ENCODE data around the gene SMIM35. TPM values are rescaled to one million over a fixed set of nuclear protein-coding genes. Genes with fewer than 3 reads are reported as not detected.
A peak's percentile ranks its signal among the peaks of the same experiment; 100 is the strongest.

Gene SMIM35
- total and polyA plus RNA-seq, 2 of the 13 experiments (the other 11 are each of a cell fraction or from before 2014, with no cell fraction given) = not detected

DNA sequence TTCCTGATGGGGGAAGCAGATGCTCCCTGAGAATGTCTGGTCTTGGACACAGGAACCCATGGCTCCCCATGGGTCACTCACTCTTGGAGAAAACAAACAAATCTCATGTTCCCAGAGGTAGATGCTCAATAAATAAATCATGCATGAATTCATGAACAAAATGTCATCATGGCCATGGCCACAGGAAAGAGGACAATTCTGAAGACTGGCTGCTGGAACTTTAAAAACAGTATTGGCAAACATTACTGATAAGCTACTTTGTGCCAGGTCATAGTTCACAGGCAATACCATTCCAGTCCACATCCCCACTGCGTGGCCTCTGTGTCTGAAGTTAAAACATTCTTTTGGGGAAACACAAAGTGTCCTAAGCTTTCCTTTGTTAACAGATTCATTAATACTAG is 9.2 kb upstream of the SMIM35 start (continued):
- TF ChIP-seq KDM3A (CRISPR knock-in tag; IDR thresholded peaks at IDR 0.05; ENCODE audit: low read depth) (no peak), ZNF317 (CRISPR knock-in tag; IDR thresholded peaks at IDR 0.05) (peak; percentile 74; the same call in 1 of the 2 replicates), KLF16 (CRISPR knock-in tag; IDR thresholded peaks at IDR 0.05) (peak in 1 of 2 experiments; percentile 29; a peak in 1 of 4 replicates), CC2D1A (CRISPR knock-in tag; IDR thresholded peaks at IDR 0.05) (no peak), ZNF841 (CRISPR knock-in tag; IDR thresholded peaks at IDR 0.05; ENCODE audit: borderline replicate concordance) (no peak), FOSL2 (CRISPR knock-in tag; IDR thresholded peaks at IDR 0.05) (peak; percentile 59), ZNF749 (CRISPR knock-in tag; IDR thresholded peaks at IDR 0.05; ENCODE audit: borderline replicate concordance) (no peak), ZNF263 (CRISPR knock-in tag; IDR thresholded peaks at IDR 0.05) (0 out of 2 replicates have a peak, but pooled peaks have one; percentile 9), HMG20B (CRISPR knock-in tag; conservative IDR thresholded peaks at IDR 0.05) (peak; percentile 66), FOXK1 (CRISPR knock-in tag; IDR thresholded peaks at IDR 0.05; ENCODE audit: borderline replicate concordance, low read depth) (no peak), ONECUT2 (CRISPR knock-in tag; IDR thresholded peaks at IDR 0.05) (0 out of 2 replicates have a peak, but pooled peaks have one; percentile 23), ZBTB7A (CRISPR knock-in tag; IDR thresholded peaks at IDR 0.05) (no peak), ZNF614 (CRISPR knock-in tag; IDR thresholded peaks at IDR 0.05; ENCODE audit: borderline replicate concordance) (peak; percentile 58; the same call in 1 of the 2 replicates), ZNF512B (CRISPR knock-in tag; IDR thresholded peaks at IDR 0.05; ENCODE audit: borderline replicate concordance) (peak; percentile 70; the same call in 1 of the 2 replicates), PAF1 (CRISPR knock-in tag; IDR thresholded peaks at IDR 0.05) (no peak), ZNF282 (IDR thresholded peaks at IDR 0.05; ENCODE audit: partially characterized antibody) (no peak), PAWR (CRISPR knock-in tag; IDR thresholded peaks at IDR 0.05; ENCODE audit: borderline replicate concordance) (no peak)
- TF ChIP-seq, protein P1, sequence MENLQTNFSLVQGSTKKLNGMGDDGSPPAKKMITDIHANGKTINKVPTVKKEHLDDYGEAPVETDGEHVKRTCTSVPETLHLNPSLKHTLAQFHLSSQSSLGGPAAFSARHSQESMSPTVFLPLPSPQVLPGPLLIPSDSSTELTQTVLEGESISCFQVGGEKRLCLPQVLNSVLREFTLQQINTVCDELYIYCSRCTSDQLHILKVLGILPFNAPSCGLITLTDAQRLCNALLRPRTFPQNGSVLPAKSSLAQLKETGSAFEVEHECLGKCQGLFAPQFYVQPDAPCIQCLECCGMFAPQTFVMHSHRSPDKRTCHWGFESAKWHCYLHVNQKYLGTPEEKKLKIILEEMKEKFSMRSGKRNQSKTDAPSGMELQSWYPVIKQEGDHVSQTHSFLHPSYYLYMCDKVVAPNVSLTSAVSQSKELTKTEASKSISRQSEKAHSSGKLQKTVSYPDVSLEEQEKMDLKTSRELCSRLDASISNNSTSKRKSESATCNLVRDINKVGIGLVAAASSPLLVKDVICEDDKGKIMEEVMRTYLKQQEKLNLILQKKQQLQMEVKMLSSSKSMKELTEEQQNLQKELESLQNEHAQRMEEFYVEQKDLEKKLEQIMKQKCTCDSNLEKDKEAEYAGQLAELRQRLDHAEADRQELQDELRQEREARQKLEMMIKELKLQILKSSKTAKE (CRISPR knock-in tag; IDR thresholded peaks at IDR 0.05; ENCODE audit: borderline replicate concordance) = peak; percentile 73; the same call in 1 of the 2 replicates
- TF ChIP-seq, protein P2, sequence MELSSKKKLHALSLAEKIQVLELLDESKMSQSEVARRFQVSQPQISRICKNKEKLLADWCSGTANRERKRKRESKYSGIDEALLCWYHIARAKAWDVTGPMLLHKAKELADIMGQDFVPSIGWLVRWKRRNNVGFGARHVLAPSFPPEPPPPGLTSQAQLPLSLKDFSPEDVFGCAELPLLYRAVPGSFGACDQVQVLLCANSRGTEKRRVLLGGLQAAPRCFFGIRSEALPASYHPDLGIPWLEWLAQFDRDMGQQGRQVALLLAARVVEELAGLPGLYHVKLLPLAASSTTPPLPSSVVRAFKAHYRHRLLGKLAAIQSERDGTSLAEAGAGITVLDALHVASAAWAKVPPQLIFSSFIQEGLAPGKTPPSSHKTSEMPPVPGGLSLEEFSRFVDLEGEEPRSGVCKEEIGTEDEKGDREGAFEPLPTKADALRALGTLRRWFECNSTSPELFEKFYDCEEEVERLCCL (CRISPR knock-in tag; IDR thresholded peaks at IDR 0.05; ENCODE audit: borderline replicate concordance) = no peak
